GM19238 (cell line): ENCODE data around the gene ALDOA.
"Not testable (repeated sequence)": the region's sequence is repeated elsewhere in the genome, so short reads cannot be mapped to it uniquely, and the experiment has no call there.

ENCODE experiments used
- DNase-seq: peaks from one replicate; pipeline ENCODE4 v3.0.0; 2011; ENCODE audit warnings: low spot score; ENCODE audit not compliant: insufficient read length

ALDOA gene

DNA sequence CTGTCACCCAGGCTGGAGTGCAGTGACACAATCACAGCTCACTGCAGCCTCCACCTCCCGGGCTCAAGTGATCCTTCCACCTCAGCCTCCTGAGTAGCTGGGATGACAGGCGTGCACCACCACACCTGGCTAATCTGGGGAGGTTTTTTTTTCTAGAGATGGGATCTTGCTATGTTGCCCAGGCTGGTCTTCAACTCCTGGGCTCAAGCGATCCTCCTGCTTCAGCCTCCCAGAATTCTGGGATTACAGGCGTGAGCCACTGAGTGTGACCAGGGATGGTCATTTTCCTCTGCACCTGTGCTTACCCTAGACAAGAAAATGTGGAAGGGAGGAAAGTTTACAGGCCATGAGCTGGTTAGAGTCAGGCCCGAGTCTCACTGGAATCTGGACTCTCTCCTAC lies 24.9 kb upstream of the ALDOA start:
- not testable (repeated sequence) for DNase-seq

DNA sequence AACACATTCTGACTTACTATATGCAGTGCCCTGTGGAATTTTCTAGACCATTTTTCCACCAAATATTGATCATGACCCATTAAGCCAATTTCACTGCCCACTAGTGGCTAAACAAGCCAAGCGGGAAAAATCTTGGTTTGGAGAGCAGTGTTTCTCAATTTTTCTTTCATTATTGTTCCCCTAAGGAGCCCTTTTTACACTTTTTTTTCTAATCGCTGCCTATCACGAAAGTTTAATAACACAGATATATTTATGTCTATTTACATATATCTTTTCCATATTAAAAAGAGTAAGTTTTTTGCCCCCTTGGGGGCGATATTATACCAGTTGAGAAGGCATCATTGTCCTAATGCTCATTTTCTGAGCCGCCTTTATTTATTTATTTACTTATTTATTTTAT lies 23.7 kb upstream of the ALDOA start:
- DNase-seq, result no peak

DNA sequence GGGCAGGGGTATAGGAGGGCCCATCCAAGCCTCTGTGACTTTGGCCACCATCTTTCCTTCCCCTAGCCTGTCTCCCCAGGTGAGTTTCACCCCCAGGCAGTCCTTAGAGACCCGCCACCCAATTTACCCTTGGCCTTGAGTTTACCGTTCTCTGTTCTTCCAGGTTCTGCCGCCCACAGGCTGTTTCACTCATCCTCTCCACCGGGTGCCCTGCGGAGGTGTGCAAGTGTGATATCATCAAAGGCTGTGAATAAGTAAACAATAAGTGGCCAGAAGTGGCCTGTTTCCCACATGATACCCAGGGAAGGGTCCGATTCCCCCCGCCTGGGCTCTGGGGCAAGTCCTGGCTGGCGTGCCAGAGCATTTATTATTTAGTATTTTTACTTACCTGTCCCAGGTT lies 19.4 kb upstream of the ALDOA start:
- DNase-seq, result no peak

DNA sequence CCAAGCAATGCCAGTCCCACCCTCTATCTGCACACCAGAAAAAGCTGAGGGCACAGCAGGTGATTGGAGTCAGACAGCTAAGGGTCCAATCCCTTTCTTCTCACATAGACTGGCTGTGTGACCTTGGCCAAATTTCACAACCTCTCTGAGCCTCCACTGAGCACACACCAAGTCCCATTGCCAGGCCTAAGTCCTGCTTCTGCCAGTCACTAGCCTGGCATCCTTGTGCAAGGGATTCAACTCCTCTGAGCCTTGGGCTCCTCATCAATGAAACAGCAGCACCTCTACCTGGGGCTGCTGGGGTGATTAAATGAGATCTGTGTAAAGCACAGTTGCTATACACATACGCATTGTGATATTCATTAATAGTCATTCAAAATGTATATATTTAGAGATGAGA lies 19.0 kb upstream of the ALDOA start:
- no peak for DNase-seq

DNA sequence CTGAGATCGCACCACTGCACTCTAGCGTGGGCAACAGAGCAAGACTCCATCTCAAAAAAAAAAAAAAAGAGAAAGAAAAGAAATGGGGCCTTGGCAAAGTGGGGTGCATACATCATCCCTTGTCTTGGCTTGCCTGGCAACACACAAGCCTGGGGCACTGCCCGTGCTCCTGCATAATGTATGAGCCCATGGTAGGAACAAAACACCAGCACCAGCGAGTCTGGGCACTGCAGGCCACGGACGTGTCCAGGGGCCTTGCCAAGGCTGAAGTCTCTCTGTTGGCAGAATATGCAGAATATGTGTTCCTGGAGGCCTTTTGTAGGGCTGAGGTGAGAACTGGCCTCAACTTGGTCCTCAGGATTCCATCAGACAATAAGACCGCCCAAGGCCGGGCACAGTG lies 15.7 kb upstream of the ALDOA start:
- DNase-seq, result no peak

DNA sequence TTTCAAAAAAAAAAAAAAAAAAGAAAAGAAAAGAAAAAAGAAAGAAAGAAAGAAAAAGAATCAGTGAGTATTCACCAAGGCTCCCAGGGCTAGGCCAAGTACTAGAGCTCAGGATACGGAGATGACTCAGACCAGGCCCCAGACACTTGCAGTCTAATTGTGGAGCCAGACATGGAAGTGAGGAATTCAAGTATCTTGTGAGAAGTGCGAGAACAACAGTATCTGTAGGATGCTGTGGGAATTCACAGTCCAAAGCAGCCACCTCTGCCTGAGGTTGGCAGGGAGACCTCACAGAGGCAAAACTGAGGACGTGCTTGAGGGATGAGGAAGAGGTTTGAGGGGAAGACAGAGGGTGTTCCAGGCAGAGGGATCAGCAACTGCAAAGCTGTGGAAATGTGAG lies 14.0 kb upstream of the ALDOA start:
- DNase-seq, result no peak

DNA sequence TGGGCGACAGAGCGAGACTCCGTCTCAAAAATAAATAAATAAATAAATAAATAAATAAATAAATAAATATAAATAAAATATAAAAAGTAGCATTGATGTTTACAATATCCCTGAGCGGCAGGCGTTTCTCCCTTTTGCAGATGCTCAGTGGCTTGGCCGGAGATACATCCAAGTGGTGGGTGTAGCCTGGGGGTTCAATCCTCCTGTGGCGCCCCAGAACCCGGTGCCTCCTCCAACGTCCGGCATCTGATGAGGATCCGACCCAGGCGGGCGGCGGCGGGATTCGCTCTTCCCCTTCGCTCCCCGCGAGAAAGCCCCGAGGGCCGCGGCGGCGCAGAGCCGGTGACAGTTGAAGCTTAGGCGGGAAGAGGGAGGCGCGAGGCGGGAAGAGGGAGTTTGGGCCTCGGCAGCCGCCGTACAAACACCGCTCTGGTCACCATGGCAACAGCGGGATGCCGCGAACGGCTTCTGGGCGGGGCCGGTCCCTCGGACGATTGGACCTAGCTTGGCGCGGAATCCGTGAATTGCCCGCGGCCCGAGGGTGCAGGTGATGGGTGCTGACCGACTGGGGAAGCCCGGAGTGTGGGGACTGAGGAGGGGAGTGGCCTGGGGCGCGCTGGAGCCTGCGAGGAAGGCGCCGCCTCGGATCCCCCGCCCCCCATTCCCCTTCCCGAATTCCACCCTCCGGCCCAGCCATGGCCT lies 12.7 kb upstream of the ALDOA start:
- DNase-seq, result peak; percentile 92

DNA sequence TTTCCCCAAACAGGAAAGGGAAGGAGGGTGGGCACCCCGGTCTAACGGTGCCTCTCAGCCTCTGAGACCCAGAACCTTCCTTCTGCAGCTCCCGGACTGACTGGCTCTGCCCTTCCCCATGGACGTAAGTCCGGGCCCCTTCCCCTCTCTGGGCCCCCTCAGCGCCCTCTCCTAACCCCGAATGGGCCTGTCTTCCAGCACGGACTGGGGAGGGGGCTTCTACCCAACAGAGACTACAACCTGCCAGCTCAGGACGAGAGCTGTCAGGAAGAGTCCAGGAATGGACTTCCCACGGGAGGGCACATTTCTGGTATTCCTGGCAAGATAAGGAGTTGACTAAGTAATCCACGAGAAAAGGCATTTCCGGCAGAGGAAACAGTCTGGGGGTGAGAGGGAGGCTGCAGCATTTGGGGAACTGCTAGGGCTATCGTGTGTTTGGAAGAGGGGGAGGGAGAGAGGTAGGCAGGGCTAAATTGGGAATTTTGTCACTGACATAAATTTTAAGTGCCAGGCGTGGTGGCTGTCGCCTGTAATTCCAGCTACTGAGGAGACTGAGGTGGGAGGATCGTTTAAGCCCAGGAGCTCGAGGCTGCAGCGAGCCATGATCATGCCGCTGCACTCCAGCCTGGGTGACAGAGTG lies 12.1 kb upstream of the ALDOA start:
- DNase-seq, result no peak

DNA sequence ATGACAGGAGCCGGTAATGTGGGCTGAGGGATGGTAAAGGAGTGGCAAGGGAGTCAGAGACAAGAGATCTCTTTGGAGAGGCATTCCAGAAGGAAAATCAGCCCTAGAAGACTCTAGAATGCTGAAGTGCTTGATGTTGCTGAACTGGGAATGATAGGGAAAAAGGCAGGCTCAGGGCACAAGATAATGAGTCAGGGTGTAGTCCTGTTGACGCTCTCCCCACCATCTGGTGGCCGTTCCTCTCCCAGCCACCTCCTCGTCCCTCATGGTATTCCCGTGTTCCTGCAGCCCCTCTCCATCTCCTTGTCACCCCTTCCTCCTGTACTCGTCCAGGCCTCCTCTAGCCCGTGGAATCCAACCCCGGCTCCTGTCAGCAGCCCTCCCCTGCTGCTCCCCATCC lies 11.1 kb upstream of the ALDOA start:
- no peak for DNase-seq

DNA sequence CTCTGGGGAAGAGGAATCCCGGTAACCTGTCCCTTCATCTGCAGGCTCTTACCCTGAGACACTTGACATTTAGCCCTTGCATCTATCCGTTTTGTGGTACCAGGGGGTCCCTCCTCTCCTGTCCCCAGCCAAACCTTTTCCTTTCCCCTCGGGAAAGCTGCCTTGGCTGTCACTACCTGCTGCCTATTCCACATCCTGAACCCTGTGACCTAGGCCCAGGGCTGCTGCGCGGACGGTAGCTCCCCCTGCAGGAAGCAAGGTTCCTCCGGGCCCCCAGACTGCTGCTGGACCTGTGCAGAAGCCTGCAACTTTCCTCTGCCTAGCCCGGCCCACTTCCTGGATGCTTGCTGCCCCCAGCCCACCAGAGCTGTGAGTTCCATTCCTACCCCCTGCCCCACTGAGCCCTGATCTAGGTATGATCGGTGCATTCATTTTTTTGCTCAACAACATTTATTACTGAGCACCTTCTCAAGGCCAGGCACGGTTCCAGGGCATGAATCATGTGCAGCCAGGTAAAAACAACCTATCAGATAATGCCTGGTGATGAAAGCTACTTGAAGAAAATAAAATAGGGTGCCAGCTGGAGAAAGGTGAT lies 10.5 kb upstream of the ALDOA start:
- DNase-seq, result no peak

DNA sequence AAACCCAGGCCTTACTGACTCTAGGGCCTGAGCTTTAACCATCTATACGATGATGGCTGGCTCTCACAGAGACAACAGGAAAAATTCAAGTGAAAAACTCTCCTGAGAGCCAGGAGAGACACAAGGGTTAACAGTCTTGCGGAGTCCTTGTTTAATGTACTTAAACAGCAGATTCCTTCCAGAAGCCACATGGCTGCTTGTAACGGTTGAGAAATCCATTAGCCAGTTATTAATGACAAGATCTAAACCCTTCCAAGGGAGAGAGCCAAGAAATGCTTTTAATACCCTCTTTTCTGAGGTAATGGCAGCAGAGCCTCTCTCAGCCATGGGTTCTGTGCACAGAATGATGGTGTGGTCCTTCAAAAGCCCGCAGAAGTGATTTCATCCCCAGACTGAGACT lies 5.2 kb upstream of the ALDOA start:
- DNase-seq, result no peak

DNA sequence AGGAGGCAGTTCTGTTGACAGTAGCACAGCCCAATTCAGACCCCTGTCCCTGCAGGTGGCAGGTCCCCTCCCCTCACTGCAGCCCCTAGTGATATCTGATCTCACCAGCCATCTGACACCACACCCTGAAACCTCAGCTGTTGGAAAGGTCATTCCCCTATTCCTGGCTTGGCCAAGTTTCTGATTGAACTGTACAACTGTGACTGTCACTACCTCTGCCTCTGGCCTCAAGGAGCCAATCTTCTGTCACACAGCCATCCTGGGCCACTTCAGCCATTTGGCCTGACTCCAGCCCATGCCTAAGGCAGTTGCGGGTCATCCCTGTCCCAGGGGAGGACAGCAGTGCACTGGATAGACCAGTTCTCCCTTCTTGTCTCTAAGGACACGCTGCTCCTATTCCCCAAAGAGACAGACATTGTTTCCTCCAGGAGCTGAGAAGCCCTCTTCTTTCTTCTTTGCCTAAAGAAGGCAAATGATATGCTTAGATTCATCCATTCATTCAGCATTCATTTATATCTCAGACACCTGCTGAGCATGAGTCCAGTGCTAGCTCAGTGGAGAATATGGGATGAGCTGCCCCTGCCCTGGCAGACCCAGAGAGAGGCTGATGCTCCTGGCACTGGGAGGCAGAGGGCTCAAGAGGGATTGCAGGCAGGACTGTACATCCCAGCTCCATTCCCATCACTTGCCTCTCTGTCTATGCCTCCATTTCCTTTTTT lies 4.6 kb upstream of the ALDOA start:
- no peak for DNase-seq

DNA sequence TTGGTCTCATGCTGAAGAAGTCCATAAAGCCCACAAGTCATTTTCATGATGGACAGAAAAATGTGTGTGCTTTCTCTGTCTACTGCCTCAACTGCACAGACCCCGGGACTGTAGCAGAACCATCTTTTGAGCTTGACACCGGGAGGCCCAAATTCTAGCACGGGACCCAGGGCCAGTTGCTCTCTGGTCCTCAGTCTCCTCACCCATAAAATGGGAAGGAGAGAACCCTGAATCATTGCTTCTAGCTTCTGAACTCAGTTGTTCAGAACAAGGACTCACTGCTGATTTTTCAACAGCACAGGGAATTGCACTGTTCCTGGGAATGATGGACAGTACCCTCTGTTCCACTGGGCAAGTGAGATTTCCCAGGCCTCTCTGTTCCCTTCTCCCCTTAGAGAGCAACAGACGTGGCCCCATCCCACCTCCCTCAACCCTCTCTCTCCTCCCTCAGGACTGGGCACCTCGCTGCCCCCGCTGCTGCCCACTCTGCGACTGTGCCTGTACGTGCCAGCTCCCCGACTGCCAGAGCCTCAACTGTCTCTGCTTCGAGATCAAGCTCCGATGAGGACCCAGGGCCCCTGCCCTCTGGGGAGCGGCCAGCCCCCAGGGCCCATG lies 2.2 kb upstream of the ALDOA start:
- DNase-seq, result no peak

DNA sequence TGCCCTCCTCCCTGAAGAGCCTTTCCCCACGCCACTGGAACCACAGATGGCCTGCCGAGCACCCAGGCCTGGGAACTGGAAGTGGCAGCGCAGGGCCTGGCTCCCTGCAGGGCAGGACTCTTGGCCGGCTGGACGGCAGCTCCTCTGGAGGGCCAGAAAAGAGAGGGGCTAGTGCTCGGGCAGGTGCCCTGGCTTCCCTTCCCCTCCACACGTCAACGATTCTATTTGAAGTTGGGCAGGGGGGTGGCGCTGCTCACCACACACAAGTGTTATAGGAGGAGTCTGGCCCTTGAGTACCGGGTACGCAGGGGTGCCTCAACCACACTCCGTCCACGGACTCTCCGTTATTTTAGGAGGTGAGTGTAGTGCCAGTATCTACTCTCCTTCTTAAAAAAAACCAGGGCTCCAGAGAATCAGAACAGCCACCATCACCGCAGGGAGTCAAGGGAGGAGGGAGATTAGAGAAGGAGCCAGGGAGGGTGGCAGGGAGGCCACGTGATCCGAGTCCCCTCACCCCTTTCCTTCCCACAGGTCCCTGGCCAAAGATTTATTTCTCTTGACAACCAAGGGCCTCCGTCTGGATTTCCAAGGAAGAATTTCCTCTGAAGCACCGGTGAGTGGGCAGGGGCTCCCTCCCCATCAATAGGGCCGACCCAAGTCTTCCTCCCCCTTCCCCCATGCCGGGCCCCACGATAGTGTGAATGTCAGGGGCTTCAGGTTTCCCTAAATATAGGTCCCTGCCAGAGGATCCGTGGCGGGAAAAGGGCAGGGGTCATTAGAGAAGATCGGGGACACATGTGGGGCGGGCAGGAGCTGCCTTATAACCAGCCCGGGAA lies 1.4 kb upstream of the ALDOA start:
- DNase-seq, result peak; percentile 71

DNA sequence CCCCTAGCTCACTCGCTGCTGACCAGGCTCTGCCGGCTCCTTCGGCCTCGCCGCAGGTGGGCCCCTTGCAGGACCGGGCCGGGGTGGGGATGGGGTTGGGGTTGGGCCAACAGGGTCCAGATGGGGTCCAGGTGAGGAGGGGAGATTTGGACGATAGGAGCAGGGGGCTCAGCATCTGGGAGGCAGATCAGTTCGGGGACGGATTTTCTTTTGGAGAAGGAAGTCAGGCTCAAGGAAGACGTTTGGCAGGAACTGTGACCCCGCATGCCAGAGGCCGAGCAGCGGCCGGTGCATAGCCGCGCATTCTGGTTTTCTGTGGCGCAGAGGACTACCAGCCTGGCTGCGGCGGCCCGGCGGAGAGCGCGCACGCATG lies 845 bp upstream of the ALDOA start:
- no peak for DNase-seq

DNA sequence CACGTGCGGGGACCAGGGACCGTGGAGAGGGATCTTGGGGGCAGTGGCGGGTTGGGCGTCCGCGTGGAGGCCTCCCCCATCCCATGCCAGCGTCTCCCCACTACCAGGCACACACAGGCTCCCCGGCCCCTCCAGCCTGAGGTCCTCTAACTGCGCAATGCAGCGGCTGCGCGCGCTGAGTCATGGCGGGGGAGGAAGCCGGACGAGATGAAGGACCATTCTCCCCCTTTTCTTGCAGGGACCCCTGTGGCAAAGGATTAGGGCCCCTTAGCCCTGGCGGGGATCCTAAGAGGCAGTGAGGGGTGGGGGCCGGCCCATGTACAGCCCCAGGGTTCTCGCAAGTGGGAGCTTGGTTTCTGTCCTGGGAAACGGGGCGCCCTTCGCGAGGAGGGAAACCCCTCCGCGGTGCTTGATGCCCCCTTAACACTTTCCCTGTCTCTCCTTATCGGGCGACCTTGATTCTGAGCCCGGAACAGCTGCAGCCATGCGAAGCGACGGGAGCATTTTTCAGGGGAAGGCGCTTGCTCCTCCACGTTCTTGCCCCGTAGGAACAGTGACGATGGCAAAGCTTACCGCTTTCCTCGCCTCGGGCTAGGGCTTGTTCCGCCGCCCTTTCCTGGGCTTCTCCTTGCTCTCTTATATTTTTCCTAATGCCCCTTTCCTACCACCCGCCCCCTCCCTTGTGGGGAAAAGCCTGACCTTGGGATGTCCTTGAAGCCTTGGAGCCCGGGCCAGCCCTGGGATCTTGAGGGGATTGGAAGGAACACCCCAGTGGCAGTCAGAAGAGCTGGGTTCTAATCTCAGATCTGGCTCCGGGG lies 592 bp downstream of the ALDOA start:
- DNase-seq, result no peak

DNA sequence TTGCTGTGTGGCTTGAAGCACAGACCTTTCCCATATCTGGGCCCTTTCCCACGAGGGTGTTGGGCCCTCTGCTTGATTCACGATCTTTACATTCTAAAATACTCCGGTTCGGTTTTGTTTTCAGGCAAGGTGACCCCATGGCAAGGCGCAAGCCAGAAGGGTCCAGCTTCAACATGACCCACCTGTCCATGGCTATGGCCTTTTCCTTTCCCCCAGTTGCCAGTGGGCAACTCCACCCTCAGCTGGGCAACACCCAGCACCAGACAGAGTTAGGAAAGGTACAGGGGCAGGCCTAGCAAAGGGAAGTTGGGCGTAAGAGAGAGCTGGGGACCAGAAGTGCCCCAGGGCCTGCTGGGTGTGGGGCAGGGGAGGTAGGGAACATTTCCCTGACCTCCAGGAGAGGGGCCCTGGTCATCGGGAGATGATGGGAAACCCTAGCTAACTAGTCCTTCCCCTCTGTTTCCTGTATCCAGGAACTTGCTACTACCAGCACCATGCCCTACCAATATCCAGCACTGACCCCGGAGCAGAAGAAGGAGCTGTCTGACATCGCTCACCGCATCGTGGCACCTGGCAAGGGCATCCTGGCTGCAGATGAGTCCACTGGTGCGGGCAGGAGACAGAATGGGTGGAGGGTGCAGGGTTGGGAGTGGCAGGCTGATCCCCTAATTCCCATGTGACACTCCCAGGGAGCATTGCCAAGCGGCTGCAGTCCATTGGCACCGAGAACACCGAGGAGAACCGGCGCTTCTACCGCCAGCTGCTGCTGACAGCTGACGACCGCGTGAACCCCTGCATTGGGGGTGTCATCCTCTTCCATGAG lies 1.4 kb downstream of the ALDOA start:
- DNase-seq, result no peak

DNA sequence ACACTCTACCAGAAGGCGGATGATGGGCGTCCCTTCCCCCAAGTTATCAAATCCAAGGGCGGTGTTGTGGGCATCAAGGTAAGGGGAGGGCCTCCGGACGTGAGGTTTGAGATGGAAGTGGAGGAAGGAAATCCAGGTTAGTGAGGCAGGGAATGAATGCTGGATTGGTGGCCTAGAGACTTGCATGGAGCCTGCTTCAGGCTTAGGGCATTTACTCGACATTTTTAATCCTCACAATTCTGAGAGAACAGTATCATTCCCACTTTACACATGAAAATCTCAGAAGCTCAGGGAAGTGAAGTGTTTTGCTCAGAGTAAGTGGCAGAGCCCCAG lies 2.0 kb downstream of the ALDOA start:
- no peak for DNase-seq

DNA sequence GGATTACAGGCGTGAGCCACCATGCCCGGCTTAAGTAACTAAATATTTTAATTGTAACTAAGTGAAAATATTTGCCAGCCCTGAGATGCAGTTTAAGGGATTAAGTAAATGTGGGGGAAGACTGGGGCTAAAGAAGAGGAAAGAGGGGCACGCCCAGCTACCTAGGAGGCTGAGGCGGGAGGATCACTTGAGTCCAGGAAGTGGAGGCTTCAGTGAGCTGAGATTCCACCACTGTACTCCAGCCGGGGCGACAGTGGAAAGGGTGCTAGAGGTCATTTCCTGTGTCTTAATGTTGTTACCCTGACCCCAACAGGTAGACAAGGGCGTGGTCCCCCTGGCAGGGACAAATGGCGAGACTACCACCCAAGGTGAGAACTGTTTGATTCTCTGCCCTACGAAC lies 2.8 kb downstream of the ALDOA start:
- DNase-seq, result no peak
